B cell (primary cell): ENCODE data around the gene RNF130. TPM values are rescaled to one million over a fixed set of nuclear protein-coding genes. Genes with fewer than 3 reads are reported as not detected.

ENCODE experiments used
- ATAC-seq: fragments of 200-7000 bp; cut with Tn5 transposase; one replicate; pipeline ENCODE4 v1.10.0; 2021; ENCODE audit warnings: low read depth, mild to moderate bottlenecking, moderate number of reproducible peaks, moderate library complexity
- CTCF ChIA-PET: fragments of 350-600 bp; sonication (Branson Sonifier 250); formaldehyde crosslinking; loops from one replicate; lab custom pipeline; 2021; ENCODE audit warnings: antibody characterized with exemption, inconsistent platforms; lab: Charles Lee
- POLR2A ChIA-PET: fragments of 350-600 bp; sonication (Branson Sonifier 250); formaldehyde crosslinking; loops from one replicate; lab custom pipeline; 2021; ENCODE audit warnings: antibody characterized with exemption; lab: Charles Lee
- DNase-seq: peaks from one replicate; pipeline ENCODE4 v3.0.0; 2013
- H2AFZ ChIP-seq: 2 replicates; pipeline ENCODE4 v1.6.1; 2012; ENCODE audit warnings: mild to moderate bottlenecking, low read depth, low read length; ENCODE audit not compliant: insufficient read depth, poor library complexity, severe bottlenecking
- H3K27ac ChIP-seq, 2 donors: 1 replicate in 1 of 2; 2 replicates in 1 of 2; pipeline ENCODE4 v1.5.1; 2012 to 2013; ENCODE audit warnings: low read length in 2 of 2, mild to moderate bottlenecking in 2 of 2, moderate library complexity in 1 of 2
- H3K27me3 ChIP-seq, 4 experiments: fragments of 200-600 bp in 1 of 4; sonication (generic) in 1 of 4; replicated peaks in 1 of 4; 1 replicate in 2 of 4; 2 replicates in 2 of 4; pipeline versions ENCODE4 v1.6.1 to v1.7.0; 2013 to 2016; ENCODE audit warnings: low read length in 3 of 4, mild to moderate bottlenecking in 2 of 4, mixed read lengths in 1 of 4, moderate library complexity in 1 of 4; ENCODE audit not compliant: insufficient read depth in 4 of 4, control insufficient read depth in 3 of 4; ENCODE audit errors: control extremely low read depth in 1 of 4
- H3K36me3 ChIP-seq, 2 experiments: replicated peaks in 1 of 2; 1 replicate in 1 of 2; 2 replicates in 1 of 2; pipeline versions ENCODE4 v1.6.1 to v1.7.1; 2013; ENCODE audit warnings: low read length in 1 of 2; ENCODE audit not compliant: insufficient read depth in 2 of 2, control insufficient read depth in 1 of 2; ENCODE audit errors: control extremely low read depth in 1 of 2, extremely low read depth in 1 of 2
- H3K4me1 ChIP-seq, 2 donors: fragments of 200-600 bp in 1 of 2; sonication (generic) in 1 of 2; 1 replicate in 1 of 2; 2 replicates in 1 of 2; pipeline versions ENCODE4 v1.5.1 to v1.6.1; 2013 to 2017; ENCODE audit warnings: low read length in 2 of 2; ENCODE audit not compliant: control insufficient read depth in 2 of 2, insufficient read depth in 2 of 2
- H3K4me2 ChIP-seq: replicated peaks from 2 replicates; pipeline ENCODE3; 2012; ENCODE audit warnings: mild to moderate bottlenecking, low read depth, low read length; ENCODE audit not compliant: poor library complexity, severe bottlenecking
- H3K4me3 ChIP-seq, 5 experiments: fragments of 200-600 bp in 1 of 5; sonication (generic) in 1 of 5; 1 replicate in 3 of 5; 2 replicates in 2 of 5; pipeline versions ENCODE4 v1.5.1 to v1.7.0; 2011 to 2016; ENCODE audit warnings: low read length in 4 of 5, mild to moderate bottlenecking in 4 of 5, low read depth in 2 of 5, control low read depth in 1 of 5, moderate library complexity in 1 of 5; ENCODE audit not compliant: insufficient read depth in 1 of 5; ENCODE audit errors: control extremely low read depth in 1 of 5, extremely low read depth in 1 of 5
- H3K79me2 ChIP-seq: fragments of 200-600 bp; sonication (generic); one replicate; pipeline ENCODE4 v1.6.0; 2016; ENCODE audit warnings: low read length; ENCODE audit not compliant: control insufficient read depth, insufficient read depth
- H3K9ac ChIP-seq: fragments of 200-600 bp; sonication (generic); 2 replicates; pipeline ENCODE4 v1.6.1; 2017; ENCODE audit warnings: mild to moderate bottlenecking, low read length, moderate library complexity
- H3K9me3 ChIP-seq, 3 donors: one replicate each; pipeline versions ENCODE4 v1.6.1 to v1.7.1; 2013; ENCODE audit warnings: low read length in 2 of 3; ENCODE audit not compliant: control insufficient read depth in 2 of 3, insufficient read depth in 1 of 3; ENCODE audit errors: control extremely low read depth in 1 of 3
- H4K20me1 ChIP-seq: 2 replicates; pipeline ENCODE4 v1.6.0; 2012; ENCODE audit warnings: mild to moderate bottlenecking, low read length; ENCODE audit not compliant: insufficient read depth, control insufficient read depth, poor library complexity, severe bottlenecking
- H3K27ac Mint-ChIP-seq: one replicate; pipeline ENCODE4 v1.8.0; 2021; ENCODE audit warnings: mixed read lengths
- H3K27me3 Mint-ChIP-seq: one replicate; pipeline ENCODE4 v1.8.0; 2021; ENCODE audit warnings: mixed read lengths
- H3K4me1 Mint-ChIP-seq: one replicate; pipeline ENCODE4 v1.8.0; 2021; ENCODE audit warnings: mixed read lengths
- H3K4me3 Mint-ChIP-seq: one replicate; pipeline ENCODE4 v1.8.0; 2021; ENCODE audit warnings: mixed read lengths
- H3K9me3 Mint-ChIP-seq: one replicate; pipeline ENCODE4 v1.8.0; 2022; ENCODE audit warnings: mixed read lengths; ENCODE audit not compliant: insufficient read depth
- EZH2 ChIP-seq: IDR thresholded peaks from 2 replicates; pipeline ENCODE4 v1.6.1; 2012; ENCODE audit warnings: borderline replicate concordance, low read depth, mild to moderate bottlenecking, moderate library complexity, low read length; ENCODE audit not compliant: insufficient read depth, poor library complexity, severe bottlenecking
- WGBS: methylation state at CpG from one replicate; pipeline ENCODE4 v1.1.5; 2013; ENCODE audit warnings: missing lambda C conversion rate; ENCODE audit not compliant: insufficient coverage; 5-methylcytosine and 5-hydroxymethylcytosine counted together
- intact Hi-C: fragments of 100-400 bp; cut with micrococcal nuclease; formaldehyde crosslinking; loops from one replicate; pipeline ENCODE4 v1.10.0; 2022
- polyA plus RNA-seq: library from polyadenylated mRNA; depleted of rRNA; stranded (reverse); fragments of >200 nt; gene quantifications from 2 replicates; pipeline ENCODE4 v1.2.3, GENCODE V29; 2012
- total RNA-seq, 2 donors: library from RNA; stranded (reverse); fragments of 120-200 nt in 1 of 2; gene quantifications; 1 replicate in 1 of 2; 2 replicates in 1 of 2; pipeline versions ENCODE4 v1.2.3 to v1.2.4, GENCODE V29; 2013 to 2022
- TF ChIP-seq, protein P1 (sequence below): fragments of 200-600 bp; IDR thresholded peaks from one replicate; pipeline ENCODE4 v1.8.0; 2022; ENCODE audit warnings: antibody characterized with exemption, mild to moderate bottlenecking

The RNF130 gene
- total and polyA plus RNA-seq, 2 donors (not counting 1 experiment from before 2014, with no cell fraction given), result 18.1 to 25.8 TPM

DNA sequence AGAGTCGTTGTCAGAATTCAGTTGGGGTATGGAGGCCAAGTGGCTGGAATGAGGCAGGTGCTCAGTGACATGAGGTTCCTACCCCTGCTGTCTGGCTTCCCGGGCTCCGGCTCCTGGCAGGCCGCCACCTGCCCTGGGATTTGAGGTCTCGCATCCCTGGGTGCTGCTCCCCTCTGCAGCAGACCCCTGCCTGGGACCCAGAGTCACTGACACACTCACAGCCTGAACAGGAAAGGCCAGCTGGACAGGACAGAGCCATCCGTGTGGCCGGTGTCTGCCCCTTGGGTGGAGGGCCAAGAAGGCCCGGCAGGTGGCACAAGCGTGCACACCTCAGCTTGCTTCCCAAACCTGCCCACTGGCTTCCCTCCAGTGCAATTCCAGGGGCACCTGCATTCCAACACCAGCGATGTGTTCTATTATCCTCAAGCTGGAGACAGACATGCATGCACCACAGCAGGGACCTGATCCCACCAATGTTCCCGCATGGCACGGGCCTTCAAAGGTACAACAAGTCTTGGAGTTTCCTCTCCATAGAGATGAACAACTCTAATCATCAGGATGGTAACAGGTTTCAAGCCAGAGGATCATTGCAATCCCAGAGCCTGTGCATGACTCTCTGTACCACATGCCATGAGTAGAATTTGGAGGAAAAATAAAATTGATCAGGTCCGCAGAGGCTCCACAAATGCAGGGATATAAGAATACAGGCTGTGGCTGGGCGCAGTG is 45.6 kb upstream of the RNF130 start:
- POLR2A ChIA-PET, result no interaction called here
- H3K4me3 Mint-ChIP-seq, result no peak overlapping the region
- TF ChIP-seq, protein P1, sequence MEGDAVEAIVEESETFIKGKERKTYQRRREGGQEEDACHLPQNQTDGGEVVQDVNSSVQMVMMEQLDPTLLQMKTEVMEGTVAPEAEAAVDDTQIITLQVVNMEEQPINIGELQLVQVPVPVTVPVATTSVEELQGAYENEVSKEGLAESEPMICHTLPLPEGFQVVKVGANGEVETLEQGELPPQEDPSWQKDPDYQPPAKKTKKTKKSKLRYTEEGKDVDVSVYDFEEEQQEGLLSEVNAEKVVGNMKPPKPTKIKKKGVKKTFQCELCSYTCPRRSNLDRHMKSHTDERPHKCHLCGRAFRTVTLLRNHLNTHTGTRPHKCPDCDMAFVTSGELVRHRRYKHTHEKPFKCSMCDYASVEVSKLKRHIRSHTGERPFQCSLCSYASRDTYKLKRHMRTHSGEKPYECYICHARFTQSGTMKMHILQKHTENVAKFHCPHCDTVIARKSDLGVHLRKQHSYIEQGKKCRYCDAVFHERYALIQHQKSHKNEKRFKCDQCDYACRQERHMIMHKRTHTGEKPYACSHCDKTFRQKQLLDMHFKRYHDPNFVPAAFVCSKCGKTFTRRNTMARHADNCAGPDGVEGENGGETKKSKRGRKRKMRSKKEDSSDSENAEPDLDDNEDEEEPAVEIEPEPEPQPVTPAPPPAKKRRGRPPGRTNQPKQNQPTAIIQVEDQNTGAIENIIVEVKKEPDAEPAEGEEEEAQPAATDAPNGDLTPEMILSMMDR, result no peak
- TF ChIP-seq EZH2, result no peak
- no peaks in the 10 kb centered on the region for H3K9me3 Mint-ChIP-seq
- H4K20me1 ChIP-seq, result no peaks in the 10 kb centered on the region
- no peak overlapping the region for H3K4me2 ChIP-seq
- no peak overlapping the region for H3K27ac Mint-ChIP-seq
- H3K9me3 ChIP-seq, result no peaks in the 10 kb centered on the region
- no peak for DNase-seq
- no peaks in the 10 kb centered on the region for H3K79me2 ChIP-seq
- no peak overlapping the region for H2AFZ ChIP-seq
- H3K9ac ChIP-seq, result no peak overlapping the region
- intact Hi-C loops, result no loop called here
- no peak overlapping the region for H3K27ac ChIP-seq
- no peak overlapping the region for H3K4me3 ChIP-seq
- no peaks in the 10 kb centered on the region for H3K4me1 Mint-ChIP-seq
- CTCF ChIA-PET, result no interaction called here
- H3K27me3 Mint-ChIP-seq, result peaks cover 4% of the 10 kb centered on the region
- ATAC-seq, result no peak
- 97% methylated on average over 14 of the region's 14 CpGs for WGBS
- no peaks in the 10 kb centered on the region for H3K36me3 ChIP-seq
- no peaks in the 10 kb centered on the region for H3K4me1 ChIP-seq
- H3K27me3 ChIP-seq, result no peaks in the 10 kb centered on the region

DNA sequence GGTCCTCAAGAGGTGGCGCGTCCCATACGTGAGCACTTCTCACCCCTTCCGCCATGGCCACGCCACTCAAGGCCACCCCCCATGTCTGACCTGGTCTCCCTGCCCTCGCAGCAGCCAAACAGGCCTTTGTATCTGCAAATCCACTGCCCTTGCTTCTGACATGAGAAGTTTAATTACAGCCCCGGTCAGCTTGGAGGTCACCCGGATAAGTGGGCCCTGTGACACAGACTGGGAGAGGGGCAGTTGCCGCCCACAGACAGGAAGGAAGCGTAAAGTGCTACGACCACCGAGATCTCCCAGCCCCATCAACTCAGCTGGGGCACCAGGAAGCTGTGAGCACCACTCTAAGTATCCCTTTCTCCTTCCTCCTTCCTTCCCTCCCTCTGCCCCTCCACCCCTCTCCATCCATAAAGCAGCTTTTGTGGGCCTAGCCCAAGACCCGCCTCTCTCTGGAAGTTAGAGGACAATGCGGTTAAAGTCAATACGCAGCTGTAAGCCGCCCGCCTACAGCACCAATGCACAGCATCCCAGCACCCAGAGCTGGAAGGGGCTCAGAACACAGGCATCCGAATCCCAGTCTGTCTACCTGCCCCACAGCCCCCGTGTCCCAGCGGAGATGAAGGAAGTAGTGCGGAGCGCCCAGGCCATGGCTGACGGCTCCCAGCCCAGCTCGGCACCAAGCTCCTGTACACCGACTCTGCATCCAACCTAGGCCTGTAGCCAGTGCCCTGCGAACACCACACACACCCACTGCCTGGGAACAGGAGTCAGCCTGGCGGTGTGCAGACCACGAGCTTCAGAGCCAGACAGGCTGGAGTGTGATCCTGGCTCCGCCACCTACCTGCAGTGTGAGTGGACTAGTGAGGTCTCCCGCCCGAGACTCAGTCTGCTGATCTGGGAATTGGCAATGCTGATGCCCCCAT is 44.8 kb upstream of the RNF130 start:
- no peaks in the 10 kb centered on the region for H3K27me3 ChIP-seq
- H3K4me3 ChIP-seq, result no peak overlapping the region
- H2AFZ ChIP-seq, result no peak overlapping the region
- intact Hi-C loops, result no loop called here
- no peak overlapping the region for H3K27ac ChIP-seq
- Mint-ChIP-seq H3K27ac (no peak overlapping the region), H3K27me3 (peaks cover 4% of the 10 kb centered on the region), H3K4me1 (no peaks in the 10 kb centered on the region), H3K4me3 (no peak overlapping the region), H3K9me3 (no peaks in the 10 kb centered on the region)
- no peaks in the 10 kb centered on the region for H3K9me3 ChIP-seq
- no peak overlapping the region for H3K9ac ChIP-seq
- H4K20me1 ChIP-seq, result no peaks in the 10 kb centered on the region
- TF ChIP-seq EZH2, result no peak
- TF ChIP-seq, protein P1, result no peak
- DNase-seq, result no peak
- ChIA-PET CTCF (no interaction called here), POLR2A (no interaction called here)
- no peaks in the 10 kb centered on the region for H3K4me1 ChIP-seq
- no peak overlapping the region for H3K4me2 ChIP-seq
- no peak for ATAC-seq
- no peaks in the 10 kb centered on the region for H3K79me2 ChIP-seq
- WGBS, result 88% methylated on average over 30 of the region's 31 CpGs
- H3K36me3 ChIP-seq, result no peaks in the 10 kb centered on the region
